ENCODE results near the gene PRKAA2. TPM values are rescaled to one million over a fixed set of nuclear protein-coding genes. Genes with fewer than 3 reads are reported as not detected.

Gene PRKAA2
- total and polyA plus RNA-seq, 2 donors (not counting 1 experiment from before 2014, with no cell fraction given) = 3.1 to 7.1 TPM

DNA sequence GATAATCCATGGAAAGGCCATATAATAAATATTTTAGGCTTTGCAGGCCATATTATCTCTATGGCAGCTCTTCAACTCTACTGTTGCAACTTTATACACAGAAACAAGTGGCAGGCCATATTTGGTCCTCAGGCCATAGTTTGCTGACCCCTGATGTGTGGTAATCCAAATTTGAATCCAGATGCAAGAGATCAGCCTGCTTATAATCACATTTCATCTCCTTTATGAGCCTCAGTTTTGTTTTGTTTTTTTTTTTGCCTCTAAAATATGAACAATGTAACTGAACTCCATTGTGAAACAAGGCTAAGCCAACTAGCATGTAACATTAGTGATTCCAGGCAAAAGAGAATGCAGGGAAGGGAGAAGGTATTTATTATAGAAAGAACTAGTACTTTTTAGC is 81.6 kb downstream of the PRKAA2 start:
- H2AFZ ChIP-seq (ENCODE audit: low read length) = no peak overlapping the region
- no peaks in the 10 kb centered on the region for H3K4me1 ChIP-seq (ENCODE audit: control insufficient read depth, extremely low read depth, insufficient read depth, low read length)
- no peaks in the 10 kb centered on the region for H3K79me2 ChIP-seq (ENCODE audit: control insufficient read depth, insufficient read depth, low read length)
- TF ChIP-seq EZH2 (IDR thresholded peaks at IDR 0.05; ENCODE audit: low read length, missing control alignments) = no peak
- no peak for TF ChIP-seq CTCF (conservative IDR thresholded peaks at IDR 0.05 in 1 of 2, IDR thresholded peaks at IDR 0.05 in 1 of 2; ENCODE audit: low read depth in 1 of 2, low read length in 2 of 2)
- DNase-seq (ENCODE audit: low read depth in 2 of 2) = peak in 1 of 2 donors; percentile 44
- no peak overlapping the region for H3K4me3 ChIP-seq (replicated peaks in 1 of 4; ENCODE audit: control extremely low read depth in 1 of 4, insufficient read depth in 1 of 4, low read depth in 3 of 4, low read length in 4 of 4)
- no peak overlapping the region for H3K27ac ChIP-seq (ENCODE audit: insufficient read depth, low read length)
- H3K4me2 ChIP-seq (ENCODE audit: extremely low read depth, insufficient read depth, low read length) = no peak overlapping the region
- H3K36me3 ChIP-seq (ENCODE audit: control insufficient read depth, insufficient read depth, low read length) = no peaks in the 10 kb centered on the region
- no peaks in the 10 kb centered on the region for H4K20me1 ChIP-seq (ENCODE audit: control insufficient read depth, extremely low read depth, insufficient read depth, low read length)
- H3K9ac ChIP-seq (ENCODE audit: insufficient read depth, low read length) = no peak overlapping the region
- no peaks in the 10 kb centered on the region for H3K9me3 ChIP-seq (ENCODE audit: control insufficient read depth, insufficient read depth, low read depth, low read length)
- no peaks in the 10 kb centered on the region for H3K27me3 ChIP-seq (ENCODE audit: control insufficient read depth, insufficient read depth, low read length)

DNA sequence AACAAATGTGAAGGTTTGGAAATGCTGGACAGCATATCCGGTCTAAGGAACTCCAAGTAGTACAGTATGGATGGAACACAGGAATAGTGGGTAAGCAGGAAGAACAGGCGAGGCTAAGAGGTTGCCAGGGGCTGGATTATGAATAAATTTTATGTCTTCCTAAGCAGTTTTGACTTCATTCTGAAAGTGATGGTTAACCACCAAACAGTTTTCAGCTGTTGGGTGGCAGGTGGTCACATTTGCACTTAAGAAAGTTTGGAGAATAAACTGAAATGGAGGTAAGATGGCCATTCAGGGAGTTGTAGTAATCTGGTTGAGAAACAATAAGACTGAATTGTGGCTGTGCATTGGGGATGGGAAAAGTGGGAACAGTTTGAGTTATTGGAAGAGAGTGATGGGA is 83.8 kb downstream of the PRKAA2 start:
- H3K79me2 ChIP-seq (ENCODE audit: control insufficient read depth, insufficient read depth, low read length) = no peaks in the 10 kb centered on the region
- TF ChIP-seq EZH2 (IDR thresholded peaks at IDR 0.05; ENCODE audit: low read length, missing control alignments) = no peak
- no peak for TF ChIP-seq CTCF (conservative IDR thresholded peaks at IDR 0.05 in 1 of 2, IDR thresholded peaks at IDR 0.05 in 1 of 2; ENCODE audit: low read depth in 1 of 2, low read length in 2 of 2)
- no peaks in the 10 kb centered on the region for H3K4me1 ChIP-seq (ENCODE audit: control insufficient read depth, extremely low read depth, insufficient read depth, low read length)
- H3K27me3 ChIP-seq (ENCODE audit: control insufficient read depth, insufficient read depth, low read length) = no peaks in the 10 kb centered on the region
- no peak overlapping the region for H2AFZ ChIP-seq (ENCODE audit: low read length)
- no peak overlapping the region for H3K4me2 ChIP-seq (ENCODE audit: extremely low read depth, insufficient read depth, low read length)
- no peaks in the 10 kb centered on the region for H4K20me1 ChIP-seq (ENCODE audit: control insufficient read depth, extremely low read depth, insufficient read depth, low read length)
- DNase-seq (ENCODE audit: low read depth in 2 of 2) = no peak
- H3K9me3 ChIP-seq (ENCODE audit: control insufficient read depth, insufficient read depth, low read depth, low read length) = no peaks in the 10 kb centered on the region
- no peaks in the 10 kb centered on the region for H3K36me3 ChIP-seq (ENCODE audit: control insufficient read depth, insufficient read depth, low read length)
- no peak overlapping the region for H3K9ac ChIP-seq (ENCODE audit: insufficient read depth, low read length)
- no peak overlapping the region for H3K4me3 ChIP-seq (replicated peaks in 1 of 4; ENCODE audit: control extremely low read depth in 1 of 4, insufficient read depth in 1 of 4, low read depth in 3 of 4, low read length in 4 of 4)
- H3K27ac ChIP-seq (ENCODE audit: insufficient read depth, low read length) = no peak overlapping the region

DNA sequence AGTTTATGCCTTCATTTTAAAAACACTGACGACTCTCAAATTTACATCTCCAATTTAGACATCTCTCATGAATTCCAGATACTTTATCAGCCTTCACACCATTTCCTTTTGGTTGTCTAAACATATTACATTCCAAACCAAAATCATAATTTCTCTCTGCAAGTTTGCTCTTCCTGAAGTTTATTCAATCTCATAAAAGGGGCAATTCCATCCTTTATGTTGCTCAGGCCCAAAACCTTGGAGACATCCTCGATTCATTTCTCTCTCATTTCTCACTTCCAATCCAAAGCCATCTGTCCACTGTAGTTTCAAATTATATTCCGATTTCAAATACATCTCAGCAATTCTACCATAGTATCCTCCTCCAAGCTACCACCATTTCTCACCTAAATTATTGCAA is 100.1 kb downstream of the PRKAA2 start:
- Histone ChIP-seq H3K27me3 (ENCODE audit: control insufficient read depth, insufficient read depth, low read length) (no peaks in the 10 kb centered on the region), H3K9ac (ENCODE audit: insufficient read depth, low read length) (no peak overlapping the region)
- TF ChIP-seq CTCF (conservative IDR thresholded peaks at IDR 0.05 in 1 of 2, IDR thresholded peaks at IDR 0.05 in 1 of 2; ENCODE audit: low read depth in 1 of 2, low read length in 2 of 2) = no peak
- no peak for TF ChIP-seq EZH2 (IDR thresholded peaks at IDR 0.05; ENCODE audit: low read length, missing control alignments)

More for the DNA sequence above, 100.1 kb downstream of the PRKAA2 start:
- Histone ChIP-seq H3K4me1 (ENCODE audit: control insufficient read depth, extremely low read depth, insufficient read depth, low read length) (no peaks in the 10 kb centered on the region), H3K27ac (ENCODE audit: insufficient read depth, low read length) (no peak overlapping the region), H3K4me3 (replicated peaks in 1 of 4; ENCODE audit: control extremely low read depth in 1 of 4, insufficient read depth in 1 of 4, low read depth in 3 of 4, low read length in 4 of 4) (no peak overlapping the region), H3K79me2 (ENCODE audit: control insufficient read depth, insufficient read depth, low read length) (no peaks in the 10 kb centered on the region), H3K9me3 (ENCODE audit: control insufficient read depth, insufficient read depth, low read depth, low read length) (no peaks in the 10 kb centered on the region), H3K36me3 (ENCODE audit: control insufficient read depth, insufficient read depth, low read length) (no peaks in the 10 kb centered on the region), H4K20me1 (ENCODE audit: control insufficient read depth, extremely low read depth, insufficient read depth, low read length) (no peaks in the 10 kb centered on the region), H2AFZ (ENCODE audit: low read length) (no peak overlapping the region), H3K4me2 (ENCODE audit: extremely low read depth, insufficient read depth, low read length) (no peak overlapping the region)
- DNase-seq (ENCODE audit: low read depth in 2 of 2) = no peak
